HepG2 (cell line): ENCODE measurements around the gene GSPT1. TPM values are rescaled to one million over a fixed set of nuclear protein-coding genes. Genes with fewer than 3 reads are reported as not detected.

ENCODE experiments used
- CHD4 ChIP-seq: fragments of 200-600 bp; sonication (generic); IDR thresholded peaks from 2 replicates; pipeline ENCODE4 v1.7.0; 2017; ENCODE audit warnings: mild to moderate bottlenecking, low read length, borderline replicate concordance
- FOXA1 ChIP-seq, 2 experiments: fragments of 450-650 bp in 1 of 2; sonication (generic) in 1 of 2; formaldehyde crosslinking in 1 of 2; IDR thresholded peaks; 2 replicates each; pipeline versions ENCODE4 v1.4.0 to v1.6.1; 2016 to 2020; ENCODE audit warnings: missing genetic modification reagents in 1 of 2
- FOXK2 ChIP-seq: fragments of 450-650 bp; IDR thresholded peaks from 2 replicates; pipeline ENCODE4 v1.6.1; 2016
- GABPA ChIP-seq, 2 experiments: IDR thresholded peaks; 2 replicates each; pipeline ENCODE4 v1.6.1; 2011 to 2016; ENCODE audit warnings: low read depth in 2 of 2, low read length in 1 of 2, missing biosample characterization in 1 of 2, missing genetic modification characterization in 1 of 2
- HES4 ChIP-seq: sonication (generic); formaldehyde crosslinking; IDR thresholded peaks from 2 replicates; pipeline ENCODE4 v1.9.0; 2021; ENCODE audit warnings: mild to moderate bottlenecking, missing genetic modification reagents, borderline replicate concordance
- ONECUT2 ChIP-seq: sonication (generic); formaldehyde crosslinking; IDR thresholded peaks from 2 replicates; pipeline ENCODE4 v1.4.0; 2020; ENCODE audit warnings: missing genetic modification reagents
- SATB2 ChIP-seq: sonication (generic); formaldehyde crosslinking; IDR thresholded peaks from 2 replicates; pipeline ENCODE4 v1.5.0; 2020; ENCODE audit warnings: missing genetic modification reagents
- TERF1 ChIP-seq: sonication (generic); formaldehyde crosslinking; IDR thresholded peaks from 2 replicates; pipeline ENCODE4 v1.8.0; 2022; ENCODE audit warnings: mild to moderate bottlenecking, missing genetic modification reagents, moderate library complexity
- TFDP1 ChIP-seq: IDR thresholded peaks from 2 replicates; pipeline ENCODE4 v1.6.1; 2016; ENCODE audit warnings: missing compliant biosample characterization, missing genetic modification reagents, borderline replicate concordance
- USF2 ChIP-seq, 2 experiments: sonication (generic) in 1 of 2; formaldehyde crosslinking in 1 of 2; IDR thresholded peaks; 2 replicates each; pipeline versions ENCODE4 v1.5.1 to v1.6.1; 2011 to 2020; ENCODE audit warnings: borderline replicate concordance in 1 of 2, low read depth in 1 of 2, low read length in 1 of 2, mild to moderate bottlenecking in 1 of 2, missing genetic modification reagents in 1 of 2, moderate library complexity in 1 of 2
- ZBTB10 ChIP-seq: sonication (generic); formaldehyde crosslinking; IDR thresholded peaks from 2 replicates; pipeline ENCODE4 v1.4.0; 2020; ENCODE audit warnings: missing genetic modification reagents, borderline replicate concordance
- ZBTB3 ChIP-seq: sonication (generic); formaldehyde crosslinking; IDR thresholded peaks from 2 replicates; pipeline ENCODE4 v1.4.0; 2020; ENCODE audit warnings: low read depth, mild to moderate bottlenecking, moderate library complexity, missing genetic modification reagents, borderline replicate concordance
- ZNF24 ChIP-seq: fragments of 450-650 bp; IDR thresholded peaks from 2 replicates; pipeline ENCODE4 v1.6.1; 2017; ENCODE audit warnings: antibody characterized with exemption, mild to moderate bottlenecking
- ZNF674 ChIP-seq: sonication (generic); formaldehyde crosslinking; IDR thresholded peaks from 2 replicates; pipeline ENCODE4 v1.5.0; 2020; ENCODE audit warnings: low read depth, mild to moderate bottlenecking, missing genetic modification reagents
- ZNF775 ChIP-seq: sonication (generic); formaldehyde crosslinking; IDR thresholded peaks from 2 replicates; pipeline ENCODE4 v1.4.0; 2020; ENCODE audit warnings: missing genetic modification reagents, mild to moderate bottlenecking, moderate library complexity, borderline replicate concordance
- ZNF800 ChIP-seq: sonication (generic); formaldehyde crosslinking; IDR thresholded peaks from 2 replicates; pipeline ENCODE4 v1.4.0; 2020; ENCODE audit warnings: missing genetic modification reagents
- ZSCAN25 ChIP-seq: sonication (generic); formaldehyde crosslinking; IDR thresholded peaks from 2 replicates; pipeline ENCODE4 v1.8.0; 2022; ENCODE audit warnings: mild to moderate bottlenecking, missing genetic modification reagents
- polyA plus RNA-seq, 8 experiments: library from polyadenylated mRNA; depleted of rRNA in 3 of 8; stranded (reverse) in 7 of 8; unstranded in 1 of 8; fragments of >200 nt; fragmentation: Illumina TruSeq in 4 of 8; extraction: Trizol in 4 of 8; gene quantifications; 2 replicates each; pipeline versions ENCODE4 v1.2.1 to v1.2.3, GENCODE V29; 2011 to 2016; ENCODE audit warnings: low read depth in 4 of 8, missing spikeins in 1 of 8, mixed read lengths in 1 of 8; ENCODE audit not compliant: insufficient read depth in 1 of 8
- total RNA-seq, 5 experiments: library from RNA; depleted of rRNA; stranded (reverse); fragments of >200 nt; fragmentation: Illumina TruSeq; extraction: Trizol; gene quantifications; 2 replicates each; pipeline ENCODE4 v1.2.3, GENCODE V29; 2016; ENCODE audit warnings: low read depth in 1 of 5

GSPT1 gene
- total and polyA plus RNA-seq, 2 of the 13 experiments (the other 11 are each of a cell fraction or from before 2014, with no cell fraction given): 120 to 316 TPM

- TF ChIP-seq TFDP1 (CRISPR knock-in tag): peak; percentile 78; the same call in 1 of the 2 replicates
- 0 out of 2 replicates have a peak, but pooled peaks have one; percentile 48 for TF ChIP-seq TERF1 (CRISPR knock-in tag)
- peak; percentile 81; the same call in 1 of the 2 replicates for TF ChIP-seq CHD4
- 0 out of 2 replicates have a peak, but pooled peaks have one; percentile 4 for TF ChIP-seq ZNF24
- TF ChIP-seq SATB2 (CRISPR knock-in tag): peak; percentile 10; the same call in 1 of the 2 replicates
- peak; percentile 42; the same call in 1 of the 2 replicates for TF ChIP-seq ZNF800
- 0 out of 2 replicates have a peak, but pooled peaks have one; percentile 52 for TF ChIP-seq ZNF674 (CRISPR knock-in tag)
- no peak for TF ChIP-seq USF2 (IDR thresholded peaks at IDR 0.05; ENCODE audit: low read depth, low read length)
- 0 out of 2 replicates have a peak, but pooled peaks have one; percentile 29 for TF ChIP-seq USF2 (CRISPR knock-in tag; IDR thresholded peaks at IDR 0.05; ENCODE audit: borderline replicate concordance)
- TF ChIP-seq ONECUT2: peak; percentile 54; the same call in 1 of the 2 replicates
- 0 out of 2 replicates have a peak, but pooled peaks have one; percentile 24 for TF ChIP-seq ZBTB10 (CRISPR knock-in tag)
- TF ChIP-seq GABPA (IDR thresholded peaks at IDR 0.05; ENCODE audit: low read depth, low read length): no peak
- peak; percentile 58 for TF ChIP-seq GABPA (CRISPR knock-in tag; IDR thresholded peaks at IDR 0.05; ENCODE audit: low read depth)
- no peak for TF ChIP-seq HES4 (CRISPR knock-in tag)
- no peak for TF ChIP-seq FOXA1 (IDR thresholded peaks at IDR 0.05)
- TF ChIP-seq FOXA1 (CRISPR knock-in tag; IDR thresholded peaks at IDR 0.05): peak; percentile 82
- no peak for TF ChIP-seq ZBTB3
- TF ChIP-seq ZSCAN25 (CRISPR knock-in tag): no peak
- TF ChIP-seq ZNF775 (CRISPR knock-in tag): no peak
- TF ChIP-seq FOXK2: no peak
Measured at GRCh38 chr16:11916524-11917285, 949 bp upstream of the GSPT1 start (continued).
